ENCODE measurements around the gene DNAH6. TPM values are rescaled to one million over a fixed set of nuclear protein-coding genes. Genes with fewer than 3 reads are reported as not detected.

The DNAH6 gene
- polyA plus RNA-seq, 1 donor (not counting 4 experiments of a cell fraction or from before 2014, with no cell fraction given) = 0.05 TPM

GRCh38 chr2:84811839-84812431, 295.6 kb downstream of the DNAH6 start:
- H3K9me3 ChIP-seq (ENCODE audit: control insufficient read depth, low read depth, low read length) = no peaks in the 10 kb centered on the region
- no peaks in the 10 kb centered on the region for H3K9me1 ChIP-seq (ENCODE audit: control insufficient read depth, extremely low read depth, insufficient read depth, low read length)
- no peaks in the 10 kb centered on the region for H3K79me2 ChIP-seq (ENCODE audit: control insufficient read depth, insufficient read depth, low read length)
- no peaks in the 10 kb centered on the region for H3K36me3 ChIP-seq (ENCODE audit: control insufficient read depth in 2 of 2, extremely low read depth in 1 of 2, insufficient read depth in 2 of 2, low read length in 2 of 2)
- FAIRE-seq = no peak
- DNase-seq (ENCODE audit: low read depth, low spot score) = no peak
- H4K20me1 ChIP-seq (ENCODE audit: control insufficient read depth, extremely low read depth, insufficient read depth, low read length) = no peaks in the 10 kb centered on the region
- no peak overlapping the region for H3K9ac ChIP-seq (ENCODE audit: control insufficient read depth, extremely low read depth, insufficient read depth, low read length)
- no peak overlapping the region for H2AFZ ChIP-seq (ENCODE audit: control insufficient read depth, low read length)
- TF ChIP-seq CTCF (optimal IDR thresholded peaks at IDR 0.05 in 1 of 3, IDR thresholded peaks at IDR 0.05 in 1 of 3, conservative IDR thresholded peaks at IDR 0.05 in 1 of 3; ENCODE audit: extremely low read depth in 1 of 3, insufficient read depth in 2 of 3, low read length in 3 of 3) (no peak), EZH2 (IDR thresholded peaks at IDR 0.05; ENCODE audit: low read length) (no peak)
- no peak overlapping the region for H3K4me3 ChIP-seq (ENCODE audit: control insufficient read depth in 2 of 3, extremely low read depth in 1 of 3, insufficient read depth in 2 of 3, low read depth in 1 of 3, low read length in 3 of 3)
- H3K27me3 ChIP-seq (ENCODE audit: control insufficient read depth, extremely low read depth, insufficient read depth, low read length) = no peaks in the 10 kb centered on the region
- no peak overlapping the region for H3K27ac ChIP-seq (ENCODE audit: control insufficient read depth, insufficient read depth, low read length)
- no peak overlapping the region for H3K4me2 ChIP-seq (ENCODE audit: control insufficient read depth, extremely low read depth, insufficient read depth, low read depth, low read length)
- H3K4me1 ChIP-seq (ENCODE audit: control insufficient read depth, extremely low read depth, insufficient read depth, low read length) = no peaks in the 10 kb centered on the region
- dilution Hi-C loops (cut with MboI; ENCODE audit: extremely low pct_ligation_motif_present, low sequenced_read_pairs) = no loop called here

- no peaks in the 10 kb centered on the region for H3K27me3 ChIP-seq (ENCODE audit: control insufficient read depth, extremely low read depth, insufficient read depth, low read length)
Observed at GRCh38 chr2:84815146-84815545, 298.8 kb downstream of the DNAH6 start.

More at GRCh38 chr2:84815146-84815545, 298.8 kb downstream of the DNAH6 start:
- Histone ChIP-seq H3K4me1 (ENCODE audit: control insufficient read depth, extremely low read depth, insufficient read depth, low read length) (no peaks in the 10 kb centered on the region), H4K20me1 (ENCODE audit: control insufficient read depth, extremely low read depth, insufficient read depth, low read length) (no peaks in the 10 kb centered on the region), H3K36me3 (ENCODE audit: control insufficient read depth in 2 of 2, extremely low read depth in 1 of 2, insufficient read depth in 2 of 2, low read length in 2 of 2) (no peaks in the 10 kb centered on the region), H3K4me2 (ENCODE audit: control insufficient read depth, extremely low read depth, insufficient read depth, low read depth, low read length) (no peak overlapping the region), H3K9me3 (ENCODE audit: control insufficient read depth, low read depth, low read length) (no peaks in the 10 kb centered on the region), H3K79me2 (ENCODE audit: control insufficient read depth, insufficient read depth, low read length) (no peaks in the 10 kb centered on the region), H3K27ac (ENCODE audit: control insufficient read depth, insufficient read depth, low read length) (no peak overlapping the region), H3K4me3 (ENCODE audit: control insufficient read depth in 2 of 3, extremely low read depth in 1 of 3, insufficient read depth in 2 of 3, low read depth in 1 of 3, low read length in 3 of 3) (no peak overlapping the region), H2AFZ (ENCODE audit: control insufficient read depth, low read length) (no peak overlapping the region), H3K9me1 (ENCODE audit: control insufficient read depth, extremely low read depth, insufficient read depth, low read length) (no peaks in the 10 kb centered on the region), H3K9ac (ENCODE audit: control insufficient read depth, extremely low read depth, insufficient read depth, low read length) (no peak overlapping the region)
- DNase-seq (ENCODE audit: low read depth, low spot score) = no peak
- dilution Hi-C loops (cut with MboI; ENCODE audit: extremely low pct_ligation_motif_present, low sequenced_read_pairs) = no loop called here
- TF ChIP-seq EZH2 (IDR thresholded peaks at IDR 0.05; ENCODE audit: low read length) (no peak), CTCF (optimal IDR thresholded peaks at IDR 0.05 in 1 of 3, IDR thresholded peaks at IDR 0.05 in 1 of 3, conservative IDR thresholded peaks at IDR 0.05 in 1 of 3; ENCODE audit: extremely low read depth in 1 of 3, insufficient read depth in 2 of 3, low read length in 3 of 3) (no peak)
- FAIRE-seq = no peak
